H1 (cell line): ENCODE data around the gene KCNE1. TPM values are rescaled to one million over a fixed set of nuclear protein-coding genes. Genes with fewer than 3 reads are reported as not detected.

Experiments
- CTCF ChIA-PET: fragments of 300-600 bp; sonication (Branson Sonifier 250); formaldehyde crosslinking; loops from one replicate; lab custom pipeline; 2021; ENCODE audit not compliant: partially characterized antibody; lab: Charles Lee
- POLR2A ChIA-PET: fragments of 300-600 bp; sonication (Branson Sonifier 250); formaldehyde crosslinking; loops from one replicate; lab custom pipeline; 2021; ENCODE audit warnings: inconsistent platforms; ENCODE audit not compliant: partially characterized antibody; lab: Charles Lee
- DNase-seq, 2 experiments: peaks; one replicate each; pipeline versions ENCODE4 v3.0.0 to v3.0.0-alpha.2; 2010 to 2022; ENCODE audit warnings: low spot score in 2 of 2, low read depth in 1 of 2, mixed read lengths in 1 of 2
- FAIRE-seq: peaks from 2 replicates; lab custom pipeline; 2011; peaks lifted over from hg19 to GRCh38; lab: Jason Lieb, UNC
- H2AFZ ChIP-seq: 2 replicates; pipeline ENCODE4 v1.8.1; 2012; ENCODE audit warnings: low read length, inconsistent platforms
- H2AK5ac ChIP-seq: 2 replicates; pipeline ENCODE4 v1.6.1; 2013; ENCODE audit warnings: low read depth, low read length
- H2BK120ac ChIP-seq: replicated peaks from 2 replicates; pipeline ENCODE3; 2013; ENCODE audit warnings: low read depth, low read length, inconsistent platforms
- H2BK12ac ChIP-seq: 2 replicates; pipeline ENCODE4 v1.6.1; 2013; ENCODE audit warnings: low read depth, low read length
- H2BK15ac ChIP-seq: 2 replicates; pipeline ENCODE4 v1.6.1; 2013; ENCODE audit warnings: low read length
- H2BK20ac ChIP-seq: 2 replicates; pipeline ENCODE4 v1.6.1; 2013; ENCODE audit warnings: low read length
- H2BK5ac ChIP-seq: 2 replicates; pipeline ENCODE4 v1.6.1; 2013; ENCODE audit warnings: low read depth, low read length
- H3K14ac ChIP-seq: 2 replicates; pipeline ENCODE4 v1.6.1; 2013; ENCODE audit warnings: inconsistent platforms; ENCODE audit not compliant: insufficient read length
- H3K18ac ChIP-seq: 2 replicates; pipeline ENCODE4 v1.6.1; 2013; ENCODE audit warnings: low read length; ENCODE audit errors: extremely low read depth
- H3K23ac ChIP-seq: 2 replicates; pipeline ENCODE4 v1.6.1; 2013; ENCODE audit warnings: inconsistent platforms; ENCODE audit not compliant: insufficient read length
- H3K23me2 ChIP-seq: 2 replicates; pipeline ENCODE4 v1.6.1; 2013; ENCODE audit warnings: low read depth, low read length
- H3K27ac ChIP-seq: 2 replicates; pipeline ENCODE4 v1.6.1; 2011; ENCODE audit warnings: low read depth, low read length, inconsistent platforms
- H3K27me3 ChIP-seq, 4 experiments: replicated peaks in 1 of 4; 1 replicate in 1 of 4; 2 replicates in 3 of 4; pipeline versions ENCODE4 v1.6.1 to v1.8.1; 2011 to 2013; ENCODE audit warnings: low read length in 3 of 4, mild to moderate bottlenecking in 3 of 4, inconsistent platforms in 2 of 4, mixed read lengths in 2 of 4, moderate library complexity in 1 of 4; ENCODE audit not compliant: control insufficient read depth in 3 of 4, insufficient read depth in 3 of 4; ENCODE audit errors: extremely low read depth in 1 of 4
- H3K36me3 ChIP-seq, 4 experiments: 2 replicates each; pipeline versions ENCODE4 v1.6.1 to v1.8.1; 2011 to 2013; ENCODE audit warnings: mild to moderate bottlenecking in 4 of 4, low read length in 3 of 4, moderate library complexity in 2 of 4, control low read depth in 1 of 4, inconsistent platforms in 1 of 4; ENCODE audit not compliant: insufficient read depth in 4 of 4, control insufficient read depth in 2 of 4
- H3K4ac ChIP-seq: replicated peaks from 2 replicates; pipeline ENCODE3; 2013; ENCODE audit warnings: low read length, low read depth, mixed read lengths, inconsistent platforms; ENCODE audit not compliant: insufficient read length
- H3K4me1 ChIP-seq, 4 experiments: replicated peaks in 1 of 4; 1 replicate in 1 of 4; 2 replicates in 3 of 4; pipeline versions ENCODE4 v1.6.1 to v1.8.1; 2011 to 2013; ENCODE audit warnings: low read length in 3 of 4, inconsistent platforms in 2 of 4, mixed read lengths in 1 of 4; ENCODE audit not compliant: insufficient read depth in 4 of 4, control insufficient read depth in 3 of 4
- H3K4me2 ChIP-seq, 2 experiments: 2 replicates each; pipeline versions ENCODE4 v1.6.1 to v1.8.1; 2011 to 2013; ENCODE audit warnings: low read depth in 2 of 2, low read length in 2 of 2, control low read depth in 1 of 2, inconsistent platforms in 1 of 2, mild to moderate bottlenecking in 1 of 2; ENCODE audit not compliant: insufficient read depth in 1 of 2
- H3K4me3 ChIP-seq, 4 experiments: fragments of 200-600, 300-600 bp in 1 of 4; sonication (generic), shearing (Covaris generic), sonication (Bioruptor Twin) in 1 of 4; 2 replicates each; pipeline versions ENCODE4 v1.5.1 to v1.8.1; 2011 to 2016; ENCODE audit warnings: low read length in 4 of 4, low read depth in 3 of 4, control low read depth in 2 of 4, inconsistent platforms in 2 of 4, mild to moderate bottlenecking in 2 of 4, mixed read lengths in 1 of 4, moderate library complexity in 1 of 4; ENCODE audit not compliant: insufficient read depth in 2 of 4; ENCODE audit errors: extremely low read depth in 1 of 4
- H3K56ac ChIP-seq: replicated peaks from 2 replicates; pipeline ENCODE3; 2013; ENCODE audit warnings: low read depth, mild to moderate bottlenecking, mixed read lengths, low read length, inconsistent platforms; ENCODE audit not compliant: insufficient read length
- H3K79me1 ChIP-seq: 2 replicates; pipeline ENCODE4 v1.6.1; 2013; ENCODE audit warnings: low read depth, low read length, control low read depth
- H3K79me2 ChIP-seq, 2 experiments: 2 replicates each; pipeline versions ENCODE4 v1.6.1 to v1.8.1; 2012 to 2013; ENCODE audit warnings: low read length in 2 of 2, mild to moderate bottlenecking in 2 of 2, inconsistent platforms in 1 of 2; ENCODE audit not compliant: insufficient read depth in 2 of 2, control insufficient read depth in 1 of 2
- H3K9ac ChIP-seq, 4 experiments: replicated peaks in 1 of 4; 1 replicate in 1 of 4; 2 replicates in 3 of 4; pipeline versions ENCODE4 v1.6.1 to v1.8.1; 2011 to 2013; ENCODE audit warnings: low read depth in 3 of 4, low read length in 3 of 4, control low read depth in 2 of 4, mild to moderate bottlenecking in 2 of 4, moderate library complexity in 2 of 4, inconsistent platforms in 1 of 4; ENCODE audit errors: extremely low read depth in 1 of 4
- H3K9me3 ChIP-seq, 2 experiments: 2 replicates each; pipeline versions ENCODE4 v1.6.1 to v1.8.1; 2012 to 2013; ENCODE audit warnings: mild to moderate bottlenecking in 2 of 2, moderate library complexity in 2 of 2, control low read depth in 1 of 2, inconsistent platforms in 1 of 2, low read depth in 1 of 2, low read length in 1 of 2, mixed read lengths in 1 of 2; ENCODE audit not compliant: insufficient read depth in 2 of 2
- H4K20me1 ChIP-seq, 2 experiments: replicated peaks in 1 of 2; 2 replicates each; pipeline versions ENCODE3 to v1.8.1; 2011 to 2013; ENCODE audit warnings: inconsistent platforms in 2 of 2, low read length in 2 of 2, mild to moderate bottlenecking in 1 of 2; ENCODE audit not compliant: insufficient read depth in 2 of 2, control insufficient read depth in 1 of 2
- H4K5ac ChIP-seq: 2 replicates; pipeline ENCODE4 v1.6.1; 2013; ENCODE audit warnings: low read length, low read depth, mixed read lengths, inconsistent platforms; ENCODE audit not compliant: insufficient read length
- H4K8ac ChIP-seq: 2 replicates; pipeline ENCODE4 v1.8.0; 2013; ENCODE audit warnings: mild to moderate bottlenecking, moderate library complexity, low read length, inconsistent platforms; ENCODE audit not compliant: insufficient read depth; ENCODE audit errors: extremely low read depth
- H4K91ac ChIP-seq: replicated peaks from 2 replicates; pipeline ENCODE3; 2013; ENCODE audit warnings: low read length, mixed read lengths, inconsistent platforms; ENCODE audit not compliant: insufficient read length
- HDAC6 ChIP-seq: IDR thresholded peaks from one replicate; pipeline ENCODE4 v1.7.1; 2012; ENCODE audit warnings: low read depth, mild to moderate bottlenecking, inconsistent platforms, low read length, moderate library complexity
- SRF ChIP-seq: IDR thresholded peaks from 2 replicates; pipeline ENCODE4 v1.6.1; 2011; ENCODE audit warnings: mild to moderate bottlenecking, low read depth, low read length, moderate library complexity
- ZNF274 ChIP-seq: IDR thresholded peaks from 2 replicates; pipeline ENCODE4 v1.7.0; 2012; ENCODE audit warnings: low read length, borderline replicate concordance; ENCODE audit errors: extremely low read depth
- WGBS, 2 experiments: shearing (Covaris generic) in 1 of 2; methylation state at CpG; one replicate each; pipeline versions ENCODE4 v1.1.6 to v1.1.7; 2013 to 2015; ENCODE audit warnings: low lambda C conversion rate in 2 of 2, mixed read lengths in 2 of 2, inconsistent platforms in 1 of 2, low coverage in 1 of 2, missing lambda C conversion rate in 1 of 2; ENCODE audit not compliant: insufficient replicate concordance in 2 of 2, insufficient coverage in 1 of 2, insufficient read length in 1 of 2; ENCODE audit errors: extremely low coverage in 1 of 2, missing lambda C conversion rate in 1 of 2; 5-methylcytosine and 5-hydroxymethylcytosine counted together
- polyA plus RNA-seq, 7 experiments: library from polyadenylated mRNA; depleted of rRNA in 3 of 7; stranded (reverse) in 5 of 7; unstranded in 2 of 7; fragments of >200 nt in 5 of 7; fragments of 200-250 nt in 2 of 7; gene quantifications; 1 replicate in 5 of 7; 2 replicates in 1 of 7; 4 replicates in 1 of 7; pipeline versions ENCODE4 v1.2.1 to v1.2.3, GENCODE V29; 2011 to 2013; ENCODE audit warnings: missing spikeins in 2 of 7, mixed read lengths in 2 of 7
- total RNA-seq: library from RNA; stranded (reverse); fragmentation: NEBNext Ultra II Directional; extraction: Animal tissue kit (Norgen Biotek cat#: 25700); gene quantifications from 2 replicates; pipeline ENCODE4 v1.2.1, GENCODE V29; 2021

KCNE1 gene
- total and polyA plus RNA-seq, 2 of the 8 experiments (the other 6 are each of a cell fraction or from before 2014, with no cell fraction given), result 0.08 to 0.28 TPM

- Histone ChIP-seq H3K9me3 (no peaks in the 10 kb centered on the region), H3K4me2 (no peak overlapping the region), H3K23me2 (no peaks in the 10 kb centered on the region), H3K23ac (no peak overlapping the region), H2BK15ac (no peak overlapping the region), H3K4me3 (no peak overlapping the region), H3K14ac (no peak overlapping the region), H3K36me3 (no peaks in the 10 kb centered on the region), H2AFZ (no peak overlapping the region), H4K91ac (no peak overlapping the region), H3K4ac (no peak overlapping the region), H3K79me2 (no peaks in the 10 kb centered on the region), H3K9ac (no peak overlapping the region), H2BK120ac (no peak overlapping the region), H4K5ac (no peak overlapping the region), H3K4me1 (no peaks in the 10 kb centered on the region), H3K27me3 (no peaks in the 10 kb centered on the region), H2BK20ac (no peak overlapping the region), H4K8ac (no peak overlapping the region), H2BK12ac (no peak overlapping the region), H3K18ac (no peak overlapping the region), H2AK5ac (no peak overlapping the region), H3K79me1 (no peaks in the 10 kb centered on the region), H3K56ac (no peak overlapping the region), H4K20me1 (no peaks in the 10 kb centered on the region), H2BK5ac (no peak overlapping the region), H3K27ac (no peak overlapping the region)
- CTCF ChIA-PET, result interaction anchor here (1.4 to 4.1 kb wide), 2 partner anchors 11 to 17 kb away, joined by 4 to 21 read pairs; partner anchors contain the start of gene KCNE1
- FAIRE-seq, result no peak
- POLR2A ChIA-PET, result no interaction called here
- DNase-seq, result no peak
- 92% methylated on average over 1 of the region's 1 CpG; no CpG with 5 or more reads in 1 of the 2 experiments for WGBS, 2 experiments
- TF ChIP-seq ZNF274 (no peak), HDAC6 (no peak), SRF (no peak)
These were observed 11.8 kb downstream of the KCNE1 start for GRCh38 chr21:34500191-34500590.
